ENCODE measurements around the gene RPTOR.

The RPTOR gene

GRCh38 chr17:80511222-80512180, 33.1 kb upstream of the RPTOR start:
- DNase-seq (ENCODE audit: insufficient read length, low spot score) (no peak), FAIRE-seq (no peak)

GRCh38 chr17:80512233-80512632, 32.4 kb upstream of the RPTOR start:
- FAIRE-seq, result no peak
- DNase-seq (ENCODE audit: insufficient read length, low spot score), result no peak

- FAIRE-seq, result no peak
- DNase-seq (ENCODE audit: insufficient read length, low spot score), result no peak
Measured at GRCh38 chr17:80513201-80513600, 31.4 kb upstream of the RPTOR start.

- DNase-seq (ENCODE audit: insufficient read length, low spot score) (no peak), FAIRE-seq (no peak)
Measured at GRCh38 chr17:80513892-80514291, 30.7 kb upstream of the RPTOR start.

- no peak for DNase-seq (ENCODE audit: insufficient read length, low spot score)
- FAIRE-seq, result no peak
Measured at GRCh38 chr17:80516171-80516932, 28.3 kb upstream of the RPTOR start.

GRCh38 chr17:80517641-80518040, 27.0 kb upstream of the RPTOR start:
- DNase-seq (ENCODE audit: insufficient read length, low spot score), result no peak
- FAIRE-seq, result no peak

GRCh38 chr17:80518392-80518791, 26.2 kb upstream of the RPTOR start:
- FAIRE-seq (no peak), DNase-seq (ENCODE audit: insufficient read length, low spot score) (no peak)

- FAIRE-seq (no peak), DNase-seq (ENCODE audit: insufficient read length, low spot score) (no peak)
Measured at GRCh38 chr17:80519091-80519781, 25.4 kb upstream of the RPTOR start.

GRCh38 chr17:80520810-80521455, 23.7 kb upstream of the RPTOR start:
- FAIRE-seq (no peak), DNase-seq (ENCODE audit: insufficient read length, low spot score) (no peak)

- FAIRE-seq, result no peak
- DNase-seq (ENCODE audit: insufficient read length, low spot score), result no peak
Measured at GRCh38 chr17:80523054-80523744, 21.4 kb upstream of the RPTOR start.

- FAIRE-seq, result no peak
- no peak for DNase-seq (ENCODE audit: insufficient read length, low spot score)
Measured at GRCh38 chr17:80523956-80524712, 20.5 kb upstream of the RPTOR start.

GRCh38 chr17:80526116-80526910, 18.3 kb upstream of the RPTOR start:
- no peak for FAIRE-seq
- no peak for DNase-seq (ENCODE audit: insufficient read length, low spot score)

- no peak for DNase-seq (ENCODE audit: insufficient read length, low spot score)
- no peak for FAIRE-seq
Measured at GRCh38 chr17:80527016-80527645, 17.5 kb upstream of the RPTOR start.

- DNase-seq (ENCODE audit: insufficient read length, low spot score) (no peak), FAIRE-seq (no peak)
Measured at GRCh38 chr17:80528536-80528935, 16.1 kb upstream of the RPTOR start.

GRCh38 chr17:80529104-80529903, 15.3 kb upstream of the RPTOR start:
- no peak for FAIRE-seq
- DNase-seq (ENCODE audit: insufficient read length, low spot score), result no peak

GRCh38 chr17:80529904-80530292, 14.7 kb upstream of the RPTOR start:
- FAIRE-seq (no peak), DNase-seq (ENCODE audit: insufficient read length, low spot score) (no peak)

- FAIRE-seq (no peak), DNase-seq (ENCODE audit: insufficient read length, low spot score) (no peak)
Measured at GRCh38 chr17:80531400-80531799, 13.2 kb upstream of the RPTOR start.
